Panc1 (cell line): ENCODE results near the gene GSG1.

Source experiments
- TF ChIP-seq, protein P1 (sequence below): fragments of 450-650 bp; IDR thresholded peaks from 2 replicates; pipeline ENCODE4 v1.5.1; 2017; ENCODE audit warnings: mild to moderate bottlenecking
- TF ChIP-seq, protein P2 (sequence below), 2 experiments: IDR thresholded peaks; 2 replicates each; pipeline ENCODE4 v1.6.1; 2011 to 2012; ENCODE audit warnings: low read depth in 2 of 2, control low read depth in 1 of 2, low read length in 1 of 2, mild to moderate bottlenecking in 1 of 2, moderate library complexity in 1 of 2; ENCODE audit not compliant: insufficient read depth in 1 of 2

DNA sequence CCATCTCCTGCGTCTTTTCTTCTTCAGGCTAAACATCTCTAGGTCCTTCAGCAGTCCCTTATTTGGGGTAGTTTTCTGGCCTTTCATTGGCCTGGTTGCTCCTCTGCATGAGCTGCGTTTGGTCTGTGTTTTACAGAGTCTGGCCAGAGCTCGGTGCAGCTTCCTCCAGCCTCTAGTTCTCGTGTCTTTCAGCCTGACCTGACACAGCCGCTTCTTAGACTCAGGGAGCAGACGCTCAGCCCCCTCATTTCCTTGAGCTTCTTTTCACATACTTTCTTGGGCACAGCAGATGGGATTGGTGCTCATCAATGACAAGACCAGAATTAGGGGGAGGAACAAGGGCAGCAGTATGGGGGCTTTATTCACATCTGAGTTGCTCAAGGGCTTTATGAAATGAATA is 13.6 kb upstream of the GSG1 start:
- TF ChIP-seq, protein P1, sequence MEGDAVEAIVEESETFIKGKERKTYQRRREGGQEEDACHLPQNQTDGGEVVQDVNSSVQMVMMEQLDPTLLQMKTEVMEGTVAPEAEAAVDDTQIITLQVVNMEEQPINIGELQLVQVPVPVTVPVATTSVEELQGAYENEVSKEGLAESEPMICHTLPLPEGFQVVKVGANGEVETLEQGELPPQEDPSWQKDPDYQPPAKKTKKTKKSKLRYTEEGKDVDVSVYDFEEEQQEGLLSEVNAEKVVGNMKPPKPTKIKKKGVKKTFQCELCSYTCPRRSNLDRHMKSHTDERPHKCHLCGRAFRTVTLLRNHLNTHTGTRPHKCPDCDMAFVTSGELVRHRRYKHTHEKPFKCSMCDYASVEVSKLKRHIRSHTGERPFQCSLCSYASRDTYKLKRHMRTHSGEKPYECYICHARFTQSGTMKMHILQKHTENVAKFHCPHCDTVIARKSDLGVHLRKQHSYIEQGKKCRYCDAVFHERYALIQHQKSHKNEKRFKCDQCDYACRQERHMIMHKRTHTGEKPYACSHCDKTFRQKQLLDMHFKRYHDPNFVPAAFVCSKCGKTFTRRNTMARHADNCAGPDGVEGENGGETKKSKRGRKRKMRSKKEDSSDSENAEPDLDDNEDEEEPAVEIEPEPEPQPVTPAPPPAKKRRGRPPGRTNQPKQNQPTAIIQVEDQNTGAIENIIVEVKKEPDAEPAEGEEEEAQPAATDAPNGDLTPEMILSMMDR: no peak
- TF ChIP-seq, protein P2, sequence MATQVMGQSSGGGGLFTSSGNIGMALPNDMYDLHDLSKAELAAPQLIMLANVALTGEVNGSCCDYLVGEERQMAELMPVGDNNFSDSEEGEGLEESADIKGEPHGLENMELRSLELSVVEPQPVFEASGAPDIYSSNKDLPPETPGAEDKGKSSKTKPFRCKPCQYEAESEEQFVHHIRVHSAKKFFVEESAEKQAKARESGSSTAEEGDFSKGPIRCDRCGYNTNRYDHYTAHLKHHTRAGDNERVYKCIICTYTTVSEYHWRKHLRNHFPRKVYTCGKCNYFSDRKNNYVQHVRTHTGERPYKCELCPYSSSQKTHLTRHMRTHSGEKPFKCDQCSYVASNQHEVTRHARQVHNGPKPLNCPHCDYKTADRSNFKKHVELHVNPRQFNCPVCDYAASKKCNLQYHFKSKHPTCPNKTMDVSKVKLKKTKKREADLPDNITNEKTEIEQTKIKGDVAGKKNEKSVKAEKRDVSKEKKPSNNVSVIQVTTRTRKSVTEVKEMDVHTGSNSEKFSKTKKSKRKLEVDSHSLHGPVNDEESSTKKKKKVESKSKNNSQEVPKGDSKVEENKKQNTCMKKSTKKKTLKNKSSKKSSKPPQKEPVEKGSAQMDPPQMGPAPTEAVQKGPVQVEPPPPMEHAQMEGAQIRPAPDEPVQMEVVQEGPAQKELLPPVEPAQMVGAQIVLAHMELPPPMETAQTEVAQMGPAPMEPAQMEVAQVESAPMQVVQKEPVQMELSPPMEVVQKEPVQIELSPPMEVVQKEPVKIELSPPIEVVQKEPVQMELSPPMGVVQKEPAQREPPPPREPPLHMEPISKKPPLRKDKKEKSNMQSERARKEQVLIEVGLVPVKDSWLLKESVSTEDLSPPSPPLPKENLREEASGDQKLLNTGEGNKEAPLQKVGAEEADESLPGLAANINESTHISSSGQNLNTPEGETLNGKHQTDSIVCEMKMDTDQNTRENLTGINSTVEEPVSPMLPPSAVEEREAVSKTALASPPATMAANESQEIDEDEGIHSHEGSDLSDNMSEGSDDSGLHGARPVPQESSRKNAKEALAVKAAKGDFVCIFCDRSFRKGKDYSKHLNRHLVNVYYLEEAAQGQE (IDR thresholded peaks at IDR 0.05; ENCODE audit: insufficient read depth in 1 of 2, low read depth in 2 of 2, low read length in 1 of 2): no peak
